ENCODE data around the gene MAT1A. TPM values are rescaled to one million over a fixed set of nuclear protein-coding genes. Genes with fewer than 3 reads are reported as not detected.

Gene MAT1A
- total and polyA plus RNA-seq, 9 of the 15 experiments (the other 6 are each of a cell fraction or from before 2014, with no cell fraction given): 0.03 to 0.30 (median 0.11) TPM; not detected in 2

- Histone ChIP-seq H4K20me1 (replicated peaks; ENCODE audit: control insufficient read depth, insufficient read depth, low read length) (no peaks in the 10 kb centered on the region), H3K27ac (ENCODE audit: extremely low read depth, low read depth, low read length) (no peak overlapping the region), H3K9ac (ENCODE audit: insufficient read depth in 1 of 2, low read depth in 2 of 2, low read length in 2 of 2) (no peak overlapping the region), H3K27me3 (ENCODE audit: control insufficient read depth in 2 of 2, insufficient read depth in 2 of 2, low read length in 2 of 2) (peaks cover 22 to 55% of the 10 kb centered on the region in 2 experiments; a peak in 4 of 5 replicates), H3K36me3 (ENCODE audit: control insufficient read depth, insufficient read depth, low read length) (no peaks in the 10 kb centered on the region), H3K4me2 (ENCODE audit: insufficient read depth, low read length) (no peak overlapping the region), H3K4me1 (replicated peaks in 1 of 2; ENCODE audit: control insufficient read depth in 2 of 2, insufficient read depth in 2 of 2, low read length in 2 of 2) (peaks cover 14 to 17% of the 10 kb centered on the region in 2 experiments), H3K79me2 (ENCODE audit: control insufficient read depth, insufficient read depth, low read length) (no peaks in the 10 kb centered on the region), H2AFZ (ENCODE audit: low read depth, low read length) (no peak overlapping the region), H3K9me3 (replicated peaks; ENCODE audit: control insufficient read depth, insufficient read depth, low read depth, low read length) (no peaks in the 10 kb centered on the region), H3K4me3 (no peak overlapping the region), H3K9me1 (ENCODE audit: control insufficient read depth, insufficient read depth, low read length) (no peaks in the 10 kb centered on the region)
- TF ChIP-seq CREM (IDR thresholded peaks at IDR 0.05; ENCODE audit: low read depth) (peak; percentile 34; the same call in 1 of the 2 replicates), PKNOX1 (IDR thresholded peaks at IDR 0.05) (0 out of 2 replicates have a peak, but pooled peaks have one; percentile 7), RNF2 (IDR thresholded peaks at IDR 0.05) (no peak), CREB1 (IDR thresholded peaks at IDR 0.05) (peak; percentile 56; the same call in 1 of the 2 replicates), CREB1 (CRISPR knock-in tag; IDR thresholded peaks at IDR 0.05) (0 out of 2 replicates have a peak, but pooled peaks have one; percentile 36), NRF1 (conservative IDR thresholded peaks at IDR 0.05 in 1 of 2, IDR thresholded peaks at IDR 0.05 in 1 of 2) (peak; percentile 30 to 51; a peak in 2 of 4 replicates), CSDE1 (IDR thresholded peaks at IDR 0.05) (no peak)
- 8% methylated on average over 16 of the region's 16 CpGs for WGBS (ENCODE audit: insufficient coverage, low coverage, missing lambda C conversion rate)
- FAIRE-seq (no peak), ATAC-seq (no peak), DNase-seq (ENCODE audit: extremely low read depth in 1 of 4, low spot score in 3 of 4) (peak in 1 of 4 experiments; percentile 7)
- CTCF ChIA-PET (ENCODE audit: low intra/inter-chr PET ratio): no interaction called here
- POLR2A ChIA-PET: no interaction called here
- in situ Hi-C loops (cut with MboI) (no loop called here), intact Hi-C loops (cut with micrococcal nuclease) (no loop called here)
- BruUV-seq (replicated peaks): no TSS peak
These were observed 13.1 kb downstream of the MAT1A start for GRCh38 chr10:80276335-80276734.

Data from K562 (cell line).